Kidney capillary endothelial cell (primary cell): ENCODE results near the gene THADA.
A peak's percentile ranks its signal among the peaks of the same experiment; 100 is the strongest.
"Not testable (repeated sequence)": the region's sequence is repeated elsewhere in the genome, so short reads cannot be mapped to it uniquely, and the experiment has no call there.

Experiments
- DNase-seq: peaks from one replicate; pipeline ENCODE4 v3.0.0-alpha.2; 2018; ENCODE audit warnings: low spot score

Gene THADA

GRCh38 chr2:43201497-43201896 is 394.3 kb downstream of the THADA start:
- no peak for DNase-seq

DNA sequence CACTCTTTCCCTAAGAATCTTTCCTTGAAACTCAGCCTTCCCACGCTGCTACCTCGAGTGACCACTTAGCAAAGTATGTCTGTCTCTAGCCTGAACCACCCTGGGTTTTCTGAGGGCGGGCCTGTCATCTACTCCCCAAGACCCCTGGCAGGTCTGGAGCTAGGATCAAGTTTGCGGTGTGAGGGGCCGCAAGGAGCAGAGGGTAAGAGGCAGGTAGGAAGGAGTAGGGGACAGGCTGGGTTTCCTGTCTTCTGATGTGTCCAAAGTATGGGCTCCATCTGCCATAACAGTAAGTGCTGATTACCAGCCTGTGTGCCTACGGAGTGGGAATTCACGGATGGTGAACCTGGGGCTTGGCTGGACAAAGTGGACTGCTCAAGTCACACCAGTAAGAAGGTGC is 394.8 kb downstream of the THADA start:
- no peak for DNase-seq

DNA sequence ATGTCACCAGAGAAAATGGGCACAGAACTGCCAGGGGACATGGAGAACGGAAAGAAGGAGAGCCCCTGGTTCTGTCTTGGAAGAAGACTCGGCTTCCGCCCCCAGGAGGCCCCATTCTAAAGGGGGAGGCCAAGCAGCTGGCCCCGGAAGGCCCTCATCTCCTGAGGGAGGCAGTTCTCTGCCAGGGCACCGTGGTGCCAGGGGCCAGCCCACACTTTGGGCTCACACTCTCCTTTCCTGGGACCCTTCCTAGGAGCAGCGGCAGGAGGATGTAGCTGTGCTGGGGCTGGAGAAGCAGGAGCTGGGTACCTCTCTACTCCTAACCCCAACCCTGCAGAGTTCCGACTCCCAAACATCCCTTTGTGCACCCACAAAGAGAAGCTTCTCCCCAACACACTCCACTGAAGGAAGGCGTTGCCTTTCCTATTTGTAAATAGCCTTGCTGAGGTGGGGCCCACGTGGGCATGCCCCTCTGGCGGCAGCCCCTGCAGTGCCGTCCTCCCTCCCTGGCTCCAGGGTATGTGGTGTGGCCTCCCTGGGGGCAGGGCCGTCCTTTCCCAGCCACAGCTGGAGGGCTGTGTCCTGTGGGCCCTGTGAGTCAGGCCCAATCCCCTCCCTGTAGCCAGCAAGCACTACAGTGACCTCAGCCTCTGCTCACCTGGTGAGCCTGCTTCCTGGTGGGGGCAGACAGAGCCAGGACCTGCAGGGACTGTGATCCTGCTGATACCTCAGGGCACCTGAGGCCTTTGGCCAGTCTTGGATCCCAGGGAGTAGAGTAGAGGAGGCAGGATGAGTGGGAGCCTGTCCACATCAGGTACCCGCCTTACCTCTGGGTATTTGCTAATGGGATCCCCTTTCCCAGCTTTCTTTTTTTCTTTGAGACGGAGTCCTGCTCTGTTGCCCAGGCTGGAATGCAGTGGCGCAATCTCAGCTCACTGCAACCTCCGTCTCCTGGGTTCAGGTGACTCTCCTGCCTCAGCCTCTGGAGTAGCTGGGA is 396.0 kb downstream of the THADA start:
- no peak for DNase-seq

GRCh38 chr2:43198263-43198662 is 397.6 kb downstream of the THADA start:
- DNase-seq, result no peak

DNA sequence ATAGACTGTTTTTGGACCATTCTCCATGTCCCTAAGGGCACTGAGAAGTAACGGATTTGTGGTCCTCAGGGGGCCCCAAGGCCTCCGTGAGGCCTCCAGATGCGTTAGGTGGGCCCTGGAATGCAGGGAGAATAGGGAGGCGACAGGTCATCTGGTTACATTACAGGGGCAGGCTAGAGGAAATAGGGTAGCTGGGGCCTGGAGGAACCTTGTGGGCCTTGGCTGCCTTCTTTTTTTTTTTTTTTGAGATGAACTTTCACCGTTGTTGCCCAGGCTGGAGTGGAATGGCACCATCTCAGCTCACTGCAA is 398.3 kb downstream of the THADA start:
- no peak for DNase-seq

GRCh38 chr2:43196768-43197587 is 398.9 kb downstream of the THADA start:
- DNase-seq, result no peak

DNA sequence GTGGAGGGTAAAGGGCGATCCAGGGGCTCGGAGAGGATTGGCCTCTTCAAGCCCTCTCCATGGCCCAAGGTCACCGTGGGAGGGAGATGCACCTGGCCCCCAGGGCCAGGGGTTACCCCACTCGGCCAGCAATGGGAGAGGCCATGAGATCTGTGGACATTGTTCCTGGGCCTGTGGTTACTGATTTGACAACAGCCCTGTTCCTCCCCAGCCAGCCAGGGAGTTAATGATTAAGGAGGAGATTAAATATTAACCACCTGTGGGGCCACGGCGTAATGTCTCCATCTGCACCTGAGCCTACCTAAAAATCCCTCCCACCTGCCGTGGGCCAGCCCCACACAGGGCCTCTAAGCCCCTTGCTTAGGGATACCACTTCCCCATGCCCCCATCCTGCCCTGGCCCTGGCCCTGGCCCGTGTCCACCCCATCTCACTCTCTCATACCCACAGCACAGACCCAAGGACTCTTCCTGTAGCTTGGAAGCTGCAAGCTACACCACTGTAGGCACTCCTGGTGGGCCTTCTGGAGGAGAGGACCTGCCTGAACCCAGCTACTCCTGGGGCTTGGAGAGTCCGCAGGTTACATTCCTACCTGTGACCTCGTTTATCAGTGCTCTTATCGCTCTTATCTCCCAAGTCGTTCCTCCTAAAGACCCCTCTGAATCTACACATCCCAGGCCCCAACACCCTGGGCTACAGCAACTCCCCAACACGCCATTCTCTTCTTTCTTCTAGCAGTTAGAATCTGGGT is 401.5 kb downstream of the THADA start:
- DNase-seq, result no peak

DNA sequence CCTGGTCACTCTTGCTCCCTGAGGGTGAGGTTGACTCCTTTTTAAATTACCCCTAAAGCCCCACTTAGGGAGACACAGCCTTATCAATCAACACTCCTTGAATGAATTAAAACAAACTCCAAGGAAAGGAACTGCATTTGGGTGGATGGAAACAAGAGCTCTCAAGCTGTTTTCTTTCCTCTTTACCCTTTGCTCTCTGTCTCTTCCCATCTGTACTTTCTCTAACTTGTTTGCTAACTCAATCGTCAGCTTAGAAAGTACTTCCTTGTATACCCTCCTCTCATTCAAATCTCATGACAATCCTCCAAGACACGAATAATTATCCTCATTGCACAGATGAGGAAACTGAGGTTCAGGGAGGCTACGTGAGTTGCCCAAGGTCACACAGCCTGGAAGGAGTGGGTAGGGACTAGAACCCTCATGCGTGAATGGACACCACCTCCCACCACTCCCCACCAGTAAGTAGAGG is 402.2 kb downstream of the THADA start:
- no peak for DNase-seq

- no peak for DNase-seq
Observed at GRCh38 chr2:43192744-43193651, 402.8 kb downstream of the THADA start.

GRCh38 chr2:43191947-43192516 is 403.8 kb downstream of the THADA start:
- DNase-seq, result no peak

DNA sequence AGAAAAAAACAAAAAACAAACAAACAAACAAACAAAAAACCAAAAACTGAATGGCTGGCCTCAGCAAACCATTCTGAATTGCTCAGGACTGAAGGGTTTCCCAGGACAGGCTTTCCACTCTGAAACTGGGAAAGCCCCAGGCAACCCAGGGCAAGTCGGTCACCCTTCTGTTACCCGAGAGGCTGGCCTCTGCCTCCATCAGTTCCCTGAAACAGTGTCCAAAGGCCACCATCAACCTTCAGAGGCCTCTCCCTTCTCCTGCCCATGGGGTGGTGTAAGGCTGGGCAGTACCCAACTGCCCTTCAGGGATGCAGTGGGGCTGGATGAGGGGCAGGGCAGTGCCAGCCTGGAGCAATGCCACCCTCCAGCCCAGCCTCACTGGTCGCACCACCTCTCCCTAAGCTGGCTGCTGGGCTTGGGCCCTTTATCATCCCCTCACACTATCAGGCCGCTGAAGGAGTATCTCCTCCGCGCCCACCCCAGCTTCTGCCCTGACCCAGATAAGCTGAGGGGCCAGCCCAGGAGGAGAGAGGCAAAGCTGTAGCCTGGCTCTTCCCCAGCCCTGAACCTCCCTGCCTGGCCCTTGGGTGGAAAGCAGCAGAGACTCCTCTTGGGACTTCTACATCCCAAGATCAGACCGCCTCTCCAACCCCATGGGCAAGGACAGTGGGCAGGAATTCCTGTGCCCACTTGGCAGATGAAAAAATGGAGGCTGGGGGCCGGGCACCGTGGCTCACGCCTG is 405.4 kb downstream of the THADA start:
- DNase-seq, result no peak

DNA sequence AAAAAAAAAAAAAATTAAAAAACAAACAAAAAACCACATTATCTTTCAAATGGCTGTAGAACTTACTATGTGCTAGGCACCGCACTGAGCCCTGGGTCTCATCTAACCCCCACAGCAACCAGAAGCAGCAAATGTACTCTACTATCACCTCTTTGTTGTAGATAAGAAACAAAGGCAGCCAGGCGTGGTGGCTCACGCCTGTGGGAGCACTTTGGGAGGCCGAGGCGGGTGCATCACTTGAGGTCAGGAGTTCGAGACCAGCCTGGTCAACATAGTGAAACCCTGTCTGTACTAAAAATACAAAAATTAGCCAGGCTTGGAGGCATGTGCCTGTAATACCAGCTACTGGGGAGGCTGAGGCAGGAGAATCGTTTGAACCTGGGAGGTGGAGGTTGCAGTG is 406.0 kb downstream of the THADA start:
- DNase-seq, result not testable (repeated sequence)

GRCh38 chr2:43188561-43189386 is 407.1 kb downstream of the THADA start:
- no peak for DNase-seq

GRCh38 chr2:43186679-43187374 is 409.0 kb downstream of the THADA start:
- no peak for DNase-seq

DNA sequence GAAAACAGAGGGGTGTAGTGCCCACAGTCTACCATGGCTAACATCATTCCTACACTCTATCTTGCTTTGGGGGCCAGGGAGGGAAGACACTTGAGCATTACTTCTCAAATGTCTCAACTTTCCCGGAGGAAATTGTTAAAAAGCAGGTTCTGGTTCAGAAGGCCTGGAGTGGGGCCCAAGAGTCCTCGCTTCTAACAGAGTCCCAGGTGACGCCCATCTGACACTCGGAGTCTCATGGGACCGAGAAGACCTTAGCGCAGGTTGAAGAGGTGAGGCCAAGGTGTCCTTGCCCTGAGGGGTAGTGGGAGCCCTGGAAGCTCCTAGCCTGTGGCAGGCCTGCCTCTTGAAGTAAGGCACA is 409.5 kb downstream of the THADA start:
- DNase-seq, result no peak

DNA sequence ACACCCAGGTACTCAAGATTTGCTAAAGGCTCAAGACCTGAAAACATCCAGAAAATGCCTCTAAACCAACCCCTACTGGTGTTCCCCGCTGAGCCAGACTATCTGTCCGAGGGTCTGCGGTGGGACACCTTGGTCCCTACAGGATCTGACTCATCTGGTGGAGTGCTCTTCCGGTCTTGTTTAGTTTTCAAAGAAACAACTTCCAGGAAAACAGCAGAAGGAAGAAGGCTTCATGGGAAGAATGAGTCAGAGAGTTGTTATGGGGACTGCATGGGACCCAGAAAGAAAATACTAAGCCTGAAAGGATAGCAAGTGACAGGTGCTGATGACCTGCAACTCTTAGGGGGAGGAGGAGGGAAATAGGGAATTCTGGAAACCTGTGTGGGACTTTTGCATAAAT is 410.7 kb downstream of the THADA start:
- peak; percentile 20 for DNase-seq

DNA sequence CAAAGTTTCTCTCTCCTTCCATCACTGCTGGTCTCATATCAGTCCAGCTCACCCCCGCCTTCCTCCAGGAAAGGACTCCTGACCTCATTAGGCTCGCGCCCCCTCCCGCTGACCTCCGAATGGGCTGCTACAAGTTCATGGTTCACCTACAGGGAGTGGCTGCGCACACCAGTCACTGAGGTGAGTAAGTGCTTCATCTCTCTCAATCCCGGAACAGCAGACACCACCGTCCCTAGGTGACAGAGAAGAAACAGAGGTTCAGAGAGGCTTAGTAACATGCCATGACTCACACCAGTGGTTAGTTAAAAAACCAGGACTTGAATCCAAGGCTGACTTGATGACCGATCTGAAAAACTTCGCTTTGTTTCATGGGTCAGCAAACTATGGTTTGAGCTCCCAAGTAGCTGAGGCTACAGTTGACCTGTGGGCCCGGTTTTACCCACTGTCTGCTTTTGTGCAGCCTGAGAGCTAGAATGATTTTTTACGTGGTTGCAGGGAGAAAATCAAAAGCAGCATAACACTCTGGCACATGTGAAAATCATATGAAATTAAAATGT is 411.4 kb downstream of the THADA start:
- DNase-seq, result peak; percentile 18

GRCh38 chr2:43183743-43184142 is 412.1 kb downstream of the THADA start:
- no peak for DNase-seq
